Activated T-cell treated with anti-CD3 and anti-CD28 coated beads, Interleukin-2, amount 50 U/mL, for 24 hours (primary cell): ENCODE measurements around the gene JAML.

ENCODE experiments used
- DNase-seq: peaks from one replicate; pipeline ENCODE4 v3.0.0-alpha.2; 2020
- H3K27ac Mint-ChIP-seq: 2 replicates; pipeline ENCODE4 v1.8.0; 2020; ENCODE audit warnings: mild to moderate bottlenecking, mixed read lengths
- H3K27me3 Mint-ChIP-seq: 2 replicates; pipeline ENCODE4 v1.8.0; 2020; ENCODE audit warnings: mixed read lengths
- H3K36me3 Mint-ChIP-seq: 2 replicates; pipeline ENCODE4 v1.8.0; 2020; ENCODE audit warnings: low read depth, mixed read lengths
- H3K4me1 Mint-ChIP-seq: 2 replicates; pipeline ENCODE4 v1.8.0; 2020; ENCODE audit warnings: low read depth, mixed read lengths
- H3K4me3 Mint-ChIP-seq: 2 replicates; pipeline ENCODE4 v1.8.0; 2020; ENCODE audit warnings: mild to moderate bottlenecking, moderate library complexity, mixed read lengths
- H3K9me3 Mint-ChIP-seq: 2 replicates; pipeline ENCODE4 v1.8.0; 2020; ENCODE audit warnings: mixed read lengths

The JAML gene

GRCh38 chr11:118247041-118247440, 22.2 kb upstream of the JAML start:
- peaks cover 3% of the 10 kb centered on the region for H3K9me3 Mint-ChIP-seq
- peaks cover 45% of the 10 kb centered on the region for H3K36me3 Mint-ChIP-seq
- no peaks in the 10 kb centered on the region for H3K27me3 Mint-ChIP-seq
- H3K27ac Mint-ChIP-seq = peak overlapping the region; percentile 98
- H3K4me1 Mint-ChIP-seq = peaks cover 77% of the 10 kb centered on the region
- DNase-seq = no peak
- no peak overlapping the region for H3K4me3 Mint-ChIP-seq

GRCh38 chr11:118245936-118246562, 21.2 kb upstream of the JAML start:
- peaks cover 43% of the 10 kb centered on the region for H3K36me3 Mint-ChIP-seq
- peaks cover 86% of the 10 kb centered on the region for H3K4me1 Mint-ChIP-seq
- no peak overlapping the region for H3K4me3 Mint-ChIP-seq
- H3K27me3 Mint-ChIP-seq = no peaks in the 10 kb centered on the region
- DNase-seq = no peak
- peaks cover 3% of the 10 kb centered on the region for H3K9me3 Mint-ChIP-seq
- peak overlapping the region; percentile 98 for H3K27ac Mint-ChIP-seq

- H3K27ac Mint-ChIP-seq = peak overlapping the region; percentile 98
- no peaks in the 10 kb centered on the region for H3K27me3 Mint-ChIP-seq
- H3K9me3 Mint-ChIP-seq = peaks cover 3% of the 10 kb centered on the region
- peaks cover 90% of the 10 kb centered on the region for H3K4me1 Mint-ChIP-seq
- peak overlapping the region; percentile 21 for H3K4me3 Mint-ChIP-seq
- DNase-seq = no peak
- peaks cover 55% of the 10 kb centered on the region for H3K36me3 Mint-ChIP-seq
Measured at GRCh38 chr11:118243993-118244762, 19.4 kb upstream of the JAML start.

- Mint-ChIP-seq H3K4me1 (peaks cover 95% of the 10 kb centered on the region), H3K27ac (peak overlapping the region; percentile 98), H3K36me3 (peaks cover 62% of the 10 kb centered on the region), H3K9me3 (peaks cover 3% of the 10 kb centered on the region), H3K27me3 (no peaks in the 10 kb centered on the region), H3K4me3 (peak overlapping the region; percentile 85)
- DNase-seq = no peak
Measured at GRCh38 chr11:118243161-118243560, 18.4 kb upstream of the JAML start.

GRCh38 chr11:118241764-118242098, 16.9 kb upstream of the JAML start:
- Mint-ChIP-seq H3K36me3 (peaks cover 72% of the 10 kb centered on the region), H3K4me3 (peak overlapping the region; percentile 85), H3K9me3 (no peaks in the 10 kb centered on the region), H3K27me3 (no peaks in the 10 kb centered on the region), H3K27ac (peak overlapping the region; percentile 98), H3K4me1 (peaks cover 97% of the 10 kb centered on the region)
- no peak for DNase-seq

GRCh38 chr11:118240999-118241763, 16.4 kb upstream of the JAML start:
- peaks cover 98% of the 10 kb centered on the region for H3K4me1 Mint-ChIP-seq
- H3K4me3 Mint-ChIP-seq = peak overlapping the region; percentile 85
- H3K9me3 Mint-ChIP-seq = no peaks in the 10 kb centered on the region
- peak; percentile 77 for DNase-seq
- H3K27ac Mint-ChIP-seq = peak overlapping the region; percentile 98
- peaks cover 77% of the 10 kb centered on the region for H3K36me3 Mint-ChIP-seq
- H3K27me3 Mint-ChIP-seq = no peaks in the 10 kb centered on the region

GRCh38 chr11:118239509-118240205, 14.8 kb upstream of the JAML start:
- Mint-ChIP-seq H3K4me1 (peaks cover 96% of the 10 kb centered on the region), H3K36me3 (peaks cover 77% of the 10 kb centered on the region), H3K9me3 (no peaks in the 10 kb centered on the region), H3K27ac (peak overlapping the region; percentile 98), H3K27me3 (no peaks in the 10 kb centered on the region), H3K4me3 (peak overlapping the region; percentile 85)
- no peak for DNase-seq

- Mint-ChIP-seq H3K36me3 (peaks cover 70% of the 10 kb centered on the region), H3K4me3 (peak overlapping the region; percentile 85), H3K9me3 (no peaks in the 10 kb centered on the region), H3K27me3 (no peaks in the 10 kb centered on the region), H3K27ac (peak overlapping the region; percentile 98), H3K4me1 (peaks cover 96% of the 10 kb centered on the region)
- DNase-seq = no peak
Measured at GRCh38 chr11:118238929-118239328, 14.1 kb upstream of the JAML start.

- DNase-seq = no peak
- peak overlapping the region; percentile 98 for H3K27ac Mint-ChIP-seq
- peak overlapping the region; percentile 85 for H3K4me3 Mint-ChIP-seq
- no peaks in the 10 kb centered on the region for H3K9me3 Mint-ChIP-seq
- H3K36me3 Mint-ChIP-seq = peaks cover 67% of the 10 kb centered on the region
- H3K27me3 Mint-ChIP-seq = no peaks in the 10 kb centered on the region
- peaks cover 96% of the 10 kb centered on the region for H3K4me1 Mint-ChIP-seq
Measured at GRCh38 chr11:118238421-118238820, 13.6 kb upstream of the JAML start.

GRCh38 chr11:118236170-118236569, 11.4 kb upstream of the JAML start:
- Mint-ChIP-seq H3K4me3 (peak overlapping the region; percentile 85), H3K27me3 (no peaks in the 10 kb centered on the region), H3K9me3 (no peaks in the 10 kb centered on the region), H3K36me3 (peaks cover 54% of the 10 kb centered on the region), H3K27ac (peak overlapping the region; percentile 83), H3K4me1 (peaks cover 86% of the 10 kb centered on the region)
- no peak for DNase-seq

GRCh38 chr11:118234833-118235232, 10.0 kb upstream of the JAML start:
- DNase-seq = no peak
- H3K4me3 Mint-ChIP-seq = no peak overlapping the region
- H3K27me3 Mint-ChIP-seq = no peaks in the 10 kb centered on the region
- H3K4me1 Mint-ChIP-seq = peaks cover 72% of the 10 kb centered on the region
- H3K9me3 Mint-ChIP-seq = no peaks in the 10 kb centered on the region
- peaks cover 40% of the 10 kb centered on the region for H3K36me3 Mint-ChIP-seq
- peak overlapping the region; percentile 95 for H3K27ac Mint-ChIP-seq

GRCh38 chr11:118233850-118234249, 9.0 kb upstream of the JAML start:
- DNase-seq = no peak
- H3K27me3 Mint-ChIP-seq = no peaks in the 10 kb centered on the region
- H3K36me3 Mint-ChIP-seq = peaks cover 31% of the 10 kb centered on the region
- H3K4me1 Mint-ChIP-seq = peaks cover 64% of the 10 kb centered on the region
- peaks cover 2% of the 10 kb centered on the region for H3K9me3 Mint-ChIP-seq
- H3K27ac Mint-ChIP-seq = peak overlapping the region; percentile 95
- H3K4me3 Mint-ChIP-seq = peak overlapping the region; percentile 50

- Mint-ChIP-seq H3K9me3 (peaks cover 2% of the 10 kb centered on the region), H3K27me3 (no peaks in the 10 kb centered on the region), H3K4me3 (peak overlapping the region; percentile 50), H3K4me1 (peaks cover 60% of the 10 kb centered on the region), H3K27ac (peak overlapping the region; percentile 95), H3K36me3 (peaks cover 26% of the 10 kb centered on the region)
- no peak for DNase-seq
Measured at GRCh38 chr11:118233377-118233776, 8.6 kb upstream of the JAML start.

GRCh38 chr11:118232659-118233058, 7.8 kb upstream of the JAML start:
- Mint-ChIP-seq H3K36me3 (peaks cover 19% of the 10 kb centered on the region), H3K4me1 (peaks cover 52% of the 10 kb centered on the region), H3K9me3 (peaks cover 2% of the 10 kb centered on the region), H3K4me3 (peak overlapping the region; percentile 50), H3K27ac (peak overlapping the region; percentile 95), H3K27me3 (no peaks in the 10 kb centered on the region)
- no peak for DNase-seq
